Small intestine (tissue), 7 donors: Measurements from ENCODE around the gene CCDC112. TPM values are rescaled to one million over a fixed set of nuclear protein-coding genes. Genes with fewer than 3 reads are reported as not detected.
"Not testable (repeated sequence)": the region's sequence is repeated elsewhere in the genome, so short reads cannot be mapped to it uniquely, and the experiment has no call there.

ENCODE experiments used
- DNase-seq, 2 donors: peaks; one replicate each; pipeline versions ENCODE4 v3.0.0 to v3.0.0-alpha.2; 2013
- FAIRE-seq: peaks from 2 replicates; lab custom pipeline; 2012; peaks lifted over from hg19 to GRCh38; lab: Jason Lieb, UNC
- H3K27ac ChIP-seq, 3 donors: one replicate each; pipeline ENCODE4 v1.5.1; 2013; ENCODE audit warnings: low read length in 2 of 3, mild to moderate bottlenecking in 2 of 3, control low read depth in 1 of 3, inconsistent platforms in 1 of 3, low read depth in 1 of 3, moderate library complexity in 1 of 3
- H3K27me3 ChIP-seq, 3 donors: one replicate each; pipeline ENCODE4 v1.6.1; 2013; ENCODE audit warnings: low read length in 3 of 3, inconsistent platforms in 1 of 3; ENCODE audit not compliant: control insufficient read depth in 3 of 3, insufficient read depth in 3 of 3
- H3K36me3 ChIP-seq, 3 donors: one replicate each; pipeline ENCODE4 v1.6.1; 2013; ENCODE audit warnings: low read length in 3 of 3, inconsistent platforms in 1 of 3, low read depth in 1 of 3, mild to moderate bottlenecking in 1 of 3, moderate library complexity in 1 of 3; ENCODE audit not compliant: control insufficient read depth in 3 of 3, insufficient read depth in 2 of 3
- H3K4me1 ChIP-seq, 3 donors: one replicate each; pipeline ENCODE4 v1.6.1; 2013; ENCODE audit warnings: low read length in 2 of 3, inconsistent platforms in 1 of 3, low read depth in 1 of 3, mild to moderate bottlenecking in 1 of 3, moderate library complexity in 1 of 3; ENCODE audit not compliant: control insufficient read depth in 3 of 3, insufficient read depth in 2 of 3
- H3K4me3 ChIP-seq, 3 donors: one replicate each; pipeline ENCODE4 v1.5.1; 2013; ENCODE audit warnings: low read length in 3 of 3, control low read depth in 1 of 3, inconsistent platforms in 1 of 3, low read depth in 1 of 3, mild to moderate bottlenecking in 1 of 3, moderate library complexity in 1 of 3
- H3K9me3 ChIP-seq, 2 donors: one replicate each; pipeline ENCODE4 v1.6.1; 2013; ENCODE audit warnings: low read depth in 1 of 2, low read length in 1 of 2; ENCODE audit not compliant: control insufficient read depth in 2 of 2, insufficient read depth in 1 of 2
- WGBS, 3 donors: extraction: QIAGEN DNeasy Blood & Tissue Kit; methylation state at CpG; one replicate each; pipeline ENCODE4 v1.1.7; 2013; 5-methylcytosine and 5-hydroxymethylcytosine counted together
- polyA plus RNA-seq, 4 donors: library from polyadenylated mRNA; stranded (reverse) in 3 of 4; unstranded in 1 of 4; fragments of 200-250 nt in 3 of 4; fragments of 120-200 nt in 1 of 4; gene quantifications; one replicate each; pipeline versions ENCODE4 v1.2.1 to v1.2.3, GENCODE V29; 2013
- donor health status: healthy with polysubstance abuse.
- donor health status: control.
- donor health status: control.
- donor health status: Bipolar disorder and iron deficiency.
- donor health status: healthy.

The CCDC112 gene
- polyA plus RNA-seq, 4 donors, result 4.2 to 7.8 (median 6.0) TPM

GRCh38 chr5:115264786-115265185 lies 31.7 kb downstream of the CCDC112 start:
- peaks cover 0 to 6% (median 4%) of the 10 kb centered on the region in 3 donors for H3K4me1 ChIP-seq
- no peak overlapping the region for H3K4me3 ChIP-seq
- no peaks in the 10 kb centered on the region for H3K27me3 ChIP-seq
- DNase-seq, result no peak
- no peak overlapping the region for H3K27ac ChIP-seq
- FAIRE-seq, result no peak
- H3K36me3 ChIP-seq, result peaks cover 0 to 11% (median 0%) of the 10 kb centered on the region in 3 donors
- WGBS, 3 donors, result 95 to 97% (median 97%) methylated on average over 13 of the region's 13 CpGs
- no peaks in the 10 kb centered on the region for H3K9me3 ChIP-seq

- DNase-seq (no peak), FAIRE-seq (no peak)
- H3K4me3 ChIP-seq, result peak overlapping the region; percentile 89 to 100 (median 93)
- H3K36me3 ChIP-seq, result peaks cover 0 to 11% (median 0%) of the 10 kb centered on the region in 3 donors
- peak overlapping the region; percentile 78 to 98 (median 90) for H3K27ac ChIP-seq
- no peaks in the 10 kb centered on the region for H3K27me3 ChIP-seq
- peaks cover 0 to 6% (median 4%) of the 10 kb centered on the region in 3 donors for H3K4me1 ChIP-seq
- 44 to 54% (median 51%) methylated on average over 7 of the region's 7 CpGs for WGBS, 3 donors
- no peaks in the 10 kb centered on the region for H3K9me3 ChIP-seq
Observed at GRCh38 chr5:115263078-115263380, 33.4 kb downstream of the CCDC112 start.

- Histone ChIP-seq H3K4me3 (peak within 1 kb of the TSS; percentile 89 to 100 (median 93)), H3K9me3 (no peaks in the 10 kb centered on the region), H3K36me3 (peaks cover 0 to 11% (median 0%) of the 10 kb centered on the region in 3 donors), H3K4me1 (peaks cover 0 to 6% (median 4%) of the 10 kb centered on the region in 3 donors), H3K27ac (peak within 1 kb of the TSS; percentile 78 to 98 (median 90)), H3K27me3 (no peaks in the 10 kb centered on the region)
- FAIRE-seq (no peak), DNase-seq (peak; percentile 63 to 86)
- WGBS, 3 donors, result 0 to 1% (median 1%) methylated on average over 45 to 50 of the region's 50 CpGs
Observed at GRCh38 chr5:115262321-115263077, 34.0 kb downstream of the CCDC112 start, which contains the start of gene PGGT1B. Gene PGGT1B (minus strand): TSS chr5:115262877. CDS start chr5:115262851, 26 bp downstream.

GRCh38 chr5:115262011-115262320 lies 34.5 kb downstream of the CCDC112 start:
- no peaks in the 10 kb centered on the region for H3K27me3 ChIP-seq
- FAIRE-seq (no peak), DNase-seq (no peak)
- H3K36me3 ChIP-seq, result peaks cover 0 to 11% (median 0%) of the 10 kb centered on the region in 3 donors
- H3K9me3 ChIP-seq, result no peaks in the 10 kb centered on the region
- peaks cover 0 to 6% (median 4%) of the 10 kb centered on the region in 3 donors for H3K4me1 ChIP-seq
- WGBS, 3 donors, result 1 to 3% (median 3%) methylated on average over 8 of the region's 8 CpGs
- H3K4me3 ChIP-seq, result peak overlapping the region; percentile 89 to 100 (median 93)
- H3K27ac ChIP-seq, result peak overlapping the region; percentile 78 to 98 (median 90)

- 84 to 88% (median 86%) methylated on average over 2 of the region's 2 CpGs for WGBS, 3 donors
- Histone ChIP-seq H3K4me1 (peaks cover 0 to 6% (median 4%) of the 10 kb centered on the region in 3 donors), H3K27ac (no peak overlapping the region), H3K36me3 (peaks cover 0 to 8% (median 0%) of the 10 kb centered on the region in 3 donors), H3K27me3 (no peaks in the 10 kb centered on the region), H3K4me3 (no peak overlapping the region), H3K9me3 (no peaks in the 10 kb centered on the region)
- no peak for DNase-seq
- FAIRE-seq, result no peak
Observed at GRCh38 chr5:115260248-115260647, 36.2 kb downstream of the CCDC112 start.

GRCh38 chr5:115257981-115258380 lies 38.5 kb downstream of the CCDC112 start:
- no peaks in the 10 kb centered on the region for H3K36me3 ChIP-seq
- no peak overlapping the region for H3K27ac ChIP-seq
- no peaks in the 10 kb centered on the region for H3K27me3 ChIP-seq
- H3K4me3 ChIP-seq, result no peak overlapping the region
- DNase-seq, result no peak
- no peaks in the 10 kb centered on the region for H3K9me3 ChIP-seq
- FAIRE-seq, result no peak
- peaks cover 0 to 6% (median 4%) of the 10 kb centered on the region in 3 donors for H3K4me1 ChIP-seq

GRCh38 chr5:115249379-115249778 lies 47.1 kb downstream of the CCDC112 start:
- not testable (repeated sequence) for H3K27ac ChIP-seq, H3K27me3 ChIP-seq, H3K4me3 ChIP-seq, H3K9me3 ChIP-seq, H3K36me3 ChIP-seq, FAIRE-seq, H3K4me1 ChIP-seq
- peak in 1 of 2 donors; percentile 69 for DNase-seq
- WGBS, 3 donors, result 52 to 65% (median 53%) methylated on average over 5 of the region's 5 CpGs

- no peaks in the 10 kb centered on the region for H3K9me3 ChIP-seq
- H3K4me3 ChIP-seq, result no peak overlapping the region
- H3K36me3 ChIP-seq, result peaks cover 1 to 2% (median 2%) of the 10 kb centered on the region in 3 donors
- 15 to 22% (median 17%) methylated on average over 3 of the region's 3 CpGs for WGBS, 3 donors
- peaks cover 3 to 4% (median 3%) of the 10 kb centered on the region in 3 donors for H3K4me1 ChIP-seq
- peak; percentile 51 to 69 for DNase-seq
- no peak for FAIRE-seq
- no peak overlapping the region for H3K27ac ChIP-seq
- H3K27me3 ChIP-seq, result no peaks in the 10 kb centered on the region
Observed at GRCh38 chr5:115246361-115246991, 50.0 kb downstream of the CCDC112 start.
